HEK293 (cell line): ENCODE results near the gene RALGAPA1.

Experiments used
- CTCF ChIA-PET: fragments of 350-600 bp; formaldehyde crosslinking; extraction: SDS; loops from one replicate; lab custom pipeline; 2021; ENCODE audit warnings: antibody characterized with exemption; lab: Yijun Ruan, JAX
- POLR2A ChIA-PET: fragments of 300-600 bp; formaldehyde crosslinking; extraction: SDS; loops from one replicate; lab custom pipeline; 2020; ENCODE audit warnings: antibody characterized with exemption, inconsistent platforms; lab: Yijun Ruan, JAX
- H3K27ac ChIP-seq: fragments of 200-500 bp; sonication (Bioruptor generic); 2 replicates; pipeline ENCODE4 v1.5.1; 2014; ENCODE audit warnings: low read depth, low read length, control low read depth, inconsistent platforms; ENCODE audit errors: extremely low read depth
- H3K36me3 ChIP-seq, 2 experiments: fragments of 200-500 bp in 1 of 2; sonication (Bioruptor generic) in 1 of 2; 1 replicate in 1 of 2; 2 replicates in 1 of 2; pipeline ENCODE4 v1.5.1; 2014 to 2017; ENCODE audit warnings: inconsistent platforms in 2 of 2, low read length in 2 of 2; ENCODE audit not compliant: control insufficient read depth in 2 of 2, insufficient read depth in 1 of 2
- H3K4me1 ChIP-seq: fragments of 200-500 bp; sonication (Bioruptor generic); 2 replicates; pipeline ENCODE4 v1.5.1; 2014; ENCODE audit warnings: mild to moderate bottlenecking, low read length, inconsistent platforms; ENCODE audit not compliant: control insufficient read depth, insufficient read depth
- H3K4me3 ChIP-seq: 2 replicates; pipeline ENCODE4 v1.5.1; 2011; ENCODE audit warnings: low read depth, mild to moderate bottlenecking, control low read depth, low read length, moderate library complexity
- H3K9me3 ChIP-seq: fragments of 200-500 bp; sonication (Bioruptor generic); 2 replicates; pipeline ENCODE4 v1.5.1; 2014; ENCODE audit warnings: low read depth, low read length, inconsistent platforms; ENCODE audit not compliant: control insufficient read depth, insufficient read depth
- BCL11B ChIP-seq: fragments of 450-650 bp; formaldehyde crosslinking; IDR thresholded peaks from 2 replicates; pipeline ENCODE4 v1.5.1; 2016; ENCODE audit warnings: low read depth, missing biosample characterization, missing genetic modification characterization
- INSM2 ChIP-seq: fragments of 450-650 bp; formaldehyde crosslinking; IDR thresholded peaks from 2 replicates; pipeline ENCODE4 v1.5.1; 2016; ENCODE audit warnings: missing biosample characterization, missing genetic modification characterization
- KLF1 ChIP-seq: fragments of 450-650 bp; formaldehyde crosslinking; IDR thresholded peaks from 2 replicates; pipeline ENCODE4 v1.5.1; 2016; ENCODE audit warnings: missing biosample characterization, missing genetic modification characterization
- KLF8 ChIP-seq: fragments of 450-650 bp; formaldehyde crosslinking; IDR thresholded peaks from 2 replicates; pipeline ENCODE4 v1.5.1; 2016; ENCODE audit warnings: missing biosample characterization, missing genetic modification characterization
- REPIN1 ChIP-seq: fragments of 450-650 bp; formaldehyde crosslinking; IDR thresholded peaks from 2 replicates; pipeline ENCODE4 v1.5.1; 2017; ENCODE audit warnings: missing biosample characterization, missing genetic modification characterization, low read depth
- YY1 ChIP-seq: fragments of 450-650 bp; formaldehyde crosslinking; IDR thresholded peaks from 2 replicates; pipeline ENCODE4 v1.5.1; 2018; ENCODE audit warnings: missing biosample characterization, missing genetic modification characterization
- ZBTB10 ChIP-seq: fragments of 450-650 bp; formaldehyde crosslinking; IDR thresholded peaks from 2 replicates; pipeline ENCODE4 v1.5.1; 2016; ENCODE audit warnings: missing biosample characterization, missing genetic modification characterization
- ZBTB8A ChIP-seq: fragments of 450-650 bp; formaldehyde crosslinking; IDR thresholded peaks from 2 replicates; pipeline ENCODE4 v1.5.1; 2016; ENCODE audit warnings: missing biosample characterization, missing genetic modification characterization
- ZFHX2 ChIP-seq: fragments of 450-650 bp; formaldehyde crosslinking; conservative IDR thresholded peaks from 2 replicates; pipeline ENCODE4 v1.5.1; 2016; ENCODE audit warnings: missing biosample characterization, missing genetic modification characterization
- ZFP69B ChIP-seq: fragments of 450-650 bp; formaldehyde crosslinking; IDR thresholded peaks from 2 replicates; pipeline ENCODE4 v1.5.1; 2016; ENCODE audit warnings: missing biosample characterization, missing genetic modification characterization
- ZNF138 ChIP-seq: fragments of 450-650 bp; formaldehyde crosslinking; IDR thresholded peaks from 2 replicates; pipeline ENCODE4 v1.5.1; 2016; ENCODE audit warnings: missing biosample characterization, missing genetic modification characterization, borderline replicate concordance
- ZNF140 ChIP-seq: fragments of 450-650 bp; formaldehyde crosslinking; IDR thresholded peaks from 2 replicates; pipeline ENCODE4 v1.5.1; 2016; ENCODE audit warnings: missing biosample characterization, missing genetic modification characterization
- ZNF169 ChIP-seq: fragments of 450-650 bp; formaldehyde crosslinking; IDR thresholded peaks from 2 replicates; pipeline ENCODE4 v1.5.1; 2016; ENCODE audit warnings: missing biosample characterization, missing genetic modification characterization
- ZNF335 ChIP-seq: fragments of 450-650 bp; formaldehyde crosslinking; conservative IDR thresholded peaks from 2 replicates; pipeline ENCODE4 v1.5.1; 2016; ENCODE audit warnings: missing biosample characterization, missing genetic modification characterization
- ZNF391 ChIP-seq: fragments of 450-650 bp; formaldehyde crosslinking; IDR thresholded peaks from 2 replicates; pipeline ENCODE4 v1.5.1; 2016; ENCODE audit warnings: low read depth, missing biosample characterization, missing genetic modification characterization, borderline replicate concordance
- ZNF626 ChIP-seq: fragments of 450-650 bp; sonication (Bioruptor Pico); formaldehyde crosslinking; IDR thresholded peaks from 2 replicates; pipeline ENCODE4 v1.5.1; 2018; ENCODE audit warnings: missing biosample characterization, missing genetic modification characterization, inconsistent platforms
- ZNF664 ChIP-seq: fragments of 450-650 bp; formaldehyde crosslinking; IDR thresholded peaks from 2 replicates; pipeline ENCODE4 v1.5.1; 2016; ENCODE audit warnings: missing biosample characterization, missing genetic modification characterization
- ZNF692 ChIP-seq: fragments of 450-650 bp; formaldehyde crosslinking; IDR thresholded peaks from 2 replicates; pipeline ENCODE4 v1.5.1; 2016; ENCODE audit warnings: missing biosample characterization, missing genetic modification characterization
- ZNF768 ChIP-seq: fragments of 450-650 bp; formaldehyde crosslinking; IDR thresholded peaks from 2 replicates; pipeline ENCODE4 v1.5.1; 2018; ENCODE audit warnings: missing biosample characterization, mild to moderate bottlenecking, missing genetic modification characterization
- ZNF776 ChIP-seq: fragments of 450-650 bp; formaldehyde crosslinking; IDR thresholded peaks from 2 replicates; pipeline ENCODE4 v1.5.0; 2017; ENCODE audit warnings: missing biosample characterization, missing genetic modification characterization, borderline replicate concordance
- ZNF843 ChIP-seq: fragments of 450-650 bp; formaldehyde crosslinking; IDR thresholded peaks from 2 replicates; pipeline ENCODE4 v1.5.1; 2016; ENCODE audit warnings: missing biosample characterization, missing genetic modification characterization
- ZXDB ChIP-seq: fragments of 450-650 bp; formaldehyde crosslinking; IDR thresholded peaks from 2 replicates; pipeline ENCODE4 v1.5.1; 2016; ENCODE audit warnings: missing biosample characterization, missing genetic modification characterization

The RALGAPA1 gene

DNA sequence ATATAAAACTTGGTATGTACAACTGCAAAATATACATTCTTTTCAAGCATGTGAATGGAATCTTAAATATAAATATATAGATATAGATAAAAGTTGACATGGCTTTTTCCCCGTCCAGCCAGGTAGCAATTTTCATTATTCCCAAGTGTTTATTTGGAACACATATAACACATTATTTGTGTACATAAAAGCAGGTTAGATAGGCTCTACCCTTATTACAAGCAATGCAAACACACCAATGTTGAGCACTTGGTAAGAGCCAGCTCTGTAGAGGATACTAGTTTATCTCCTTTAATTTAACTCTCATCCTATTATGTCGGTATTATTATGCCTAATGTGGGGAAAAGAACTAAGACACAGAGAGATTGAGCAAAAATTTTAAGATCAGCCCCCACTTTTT is 282.1 kb downstream of the RALGAPA1 start:
- ChIA-PET CTCF (no interaction called here), POLR2A (no interaction called here)
- TF ChIP-seq ZNF692 (tag by site-specific recombination) (no peak), ZFHX2 (tag by site-specific recombination) (no peak), ZFP69B (no peak)

GRCh38 chr14:35525695-35526094 is 283.4 kb downstream of the RALGAPA1 start:
- no peaks in the 10 kb centered on the region for H3K9me3 ChIP-seq
- POLR2A ChIA-PET = no interaction called here
- H3K4me1 ChIP-seq = no peaks in the 10 kb centered on the region
- H3K4me3 ChIP-seq = no peak overlapping the region
- CTCF ChIA-PET = no interaction called here
- H3K27ac ChIP-seq = no peak overlapping the region
- TF ChIP-seq ZNF391 (tag by site-specific recombination) = no peak
- no peaks in the 10 kb centered on the region for H3K36me3 ChIP-seq

More for the DNA sequence above, 282.1 kb downstream of the RALGAPA1 start:
- H3K4me3 ChIP-seq = no peak overlapping the region
- no peaks in the 10 kb centered on the region for H3K9me3 ChIP-seq
- no peak overlapping the region for H3K27ac ChIP-seq
- no peaks in the 10 kb centered on the region for H3K4me1 ChIP-seq
- H3K36me3 ChIP-seq = no peaks in the 10 kb centered on the region

DNA sequence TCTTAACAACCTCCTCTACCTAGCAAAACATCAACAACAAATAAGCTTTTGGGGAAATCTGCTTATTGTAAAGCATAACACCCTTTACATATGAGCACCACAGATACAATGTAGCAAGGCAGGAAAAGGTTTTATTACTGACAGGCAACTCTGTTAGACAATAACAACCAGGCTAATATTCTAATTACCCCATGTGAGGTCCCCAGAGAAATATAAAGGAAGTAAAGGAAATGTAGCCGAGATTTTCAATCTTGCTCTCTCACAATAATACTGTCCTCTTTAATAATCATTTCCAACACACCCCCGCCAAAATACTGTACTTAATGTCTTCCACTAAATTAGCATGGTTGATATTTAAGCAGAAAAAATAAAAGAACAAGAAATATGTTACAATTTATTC is 289.1 kb downstream of the RALGAPA1 start:
- POLR2A ChIA-PET = no interaction called here
- CTCF ChIA-PET = interaction anchor here (0.6 kb wide), 1 partner anchor 17 kb away, joined by 3 read pairs; no protein-coding TSS in a partner anchor
- Histone ChIP-seq H3K4me1 (no peaks in the 10 kb centered on the region), H3K36me3 (no peaks in the 10 kb centered on the region), H3K27ac (no peak overlapping the region), H3K4me3 (no peak overlapping the region), H3K9me3 (no peaks in the 10 kb centered on the region)
- TF ChIP-seq ZNF626 (tag by site-specific recombination) = no peak
- no peak for TF ChIP-seq ZNF776 (tag by site-specific recombination)
- TF ChIP-seq ZNF169 (tag by site-specific recombination) = no peak
- no peak for TF ChIP-seq ZBTB8A (tag by site-specific recombination)
- no peak for TF ChIP-seq REPIN1 (tag by site-specific recombination)
- TF ChIP-seq INSM2 = no peak
- no peak for TF ChIP-seq ZNF140
- TF ChIP-seq ZNF664 (tag by site-specific recombination) = no peak
- TF ChIP-seq ZNF843 (tag by site-specific recombination) = no peak
- no peak for TF ChIP-seq ZNF138 (tag by site-specific recombination)
- no peak for TF ChIP-seq KLF8 (tag by site-specific recombination)
- TF ChIP-seq KLF1 = no peak
- no peak for TF ChIP-seq ZNF335 (tag by site-specific recombination)
- no peak for TF ChIP-seq ZXDB
- no peak for TF ChIP-seq YY1
- TF ChIP-seq ZBTB10 = no peak
- TF ChIP-seq ZNF768 = no peak
- no peak for TF ChIP-seq BCL11B (tag by site-specific recombination)
